RWPE1 (cell line): ENCODE data around the gene COG7.
A peak's percentile ranks its signal among the peaks of the same experiment; 100 is the strongest.
"Not testable (repeated sequence)": the region's sequence is repeated elsewhere in the genome, so short reads cannot be mapped to it uniquely, and the experiment has no call there.

Experiments
- CTCF ChIA-PET: fragments of 350-600 bp; sonication (Branson Sonifier 250); formaldehyde crosslinking; extraction: SDS; loops from one replicate; lab custom pipeline; 2021; lab: Yijun Ruan, JAX
- POLR2A ChIA-PET: fragments of 400-600 bp; formaldehyde crosslinking; extraction: SDS; loops from one replicate; lab custom pipeline; 2020; ENCODE audit warnings: antibody characterized with exemption; ENCODE audit not compliant: low non-redundant PET; lab: Yijun Ruan, JAX
- DNase-seq: peaks from one replicate; pipeline ENCODE4 v3.0.0; 2012; ENCODE audit warnings: low spot score
- H3K27ac ChIP-seq: fragments of 450-650 bp; 2 replicates; pipeline ENCODE4 v1.5.1; 2017
- TF ChIP-seq, protein P1 (sequence below): fragments of 450-650 bp; conservative IDR thresholded peaks from 2 replicates; pipeline ENCODE4 v1.5.1; 2017; ENCODE audit warnings: low read depth, mild to moderate bottlenecking

COG7 gene

DNA sequence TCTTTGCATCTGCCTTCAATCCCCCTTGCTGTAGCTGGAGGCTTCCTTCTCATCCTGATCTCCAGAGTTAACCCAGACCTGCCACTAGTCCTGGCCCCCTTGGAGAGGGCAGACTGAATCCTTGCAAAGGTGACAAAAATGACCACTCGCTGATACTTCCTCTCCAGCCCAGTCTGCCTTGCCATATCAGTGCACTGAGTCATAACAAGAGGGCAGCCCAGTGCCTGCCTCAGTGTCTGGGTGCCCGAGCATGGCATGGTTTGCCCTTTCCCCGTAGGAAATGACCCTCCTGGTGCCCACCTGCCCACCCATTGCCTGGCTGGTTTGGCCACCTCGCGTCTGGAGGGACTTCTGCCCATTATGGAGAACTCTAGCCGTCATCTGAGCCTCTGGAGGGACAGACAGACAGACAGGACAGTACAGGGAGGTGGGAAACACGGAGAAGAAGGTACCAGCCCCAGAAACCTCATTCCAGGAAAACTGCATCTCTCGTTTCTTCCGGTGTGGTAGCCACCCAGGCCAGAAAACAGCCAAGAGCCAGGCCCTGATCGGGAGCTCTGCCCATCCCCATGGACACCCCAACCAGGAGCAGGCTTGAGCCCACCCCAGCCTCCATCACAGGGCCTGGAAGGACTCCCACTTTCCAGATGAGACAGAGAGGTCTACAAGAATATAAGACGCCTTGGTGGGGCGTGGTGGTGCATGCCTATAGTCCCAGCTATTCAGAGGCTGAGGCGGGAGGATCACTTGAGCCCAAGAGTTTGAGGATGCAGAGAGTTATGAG is 79.4 kb downstream of the COG7 start:
- CTCF ChIA-PET, result no interaction called here
- POLR2A ChIA-PET, result no interaction called here
- no peak overlapping the region for H3K27ac ChIP-seq
- TF ChIP-seq, protein P1, sequence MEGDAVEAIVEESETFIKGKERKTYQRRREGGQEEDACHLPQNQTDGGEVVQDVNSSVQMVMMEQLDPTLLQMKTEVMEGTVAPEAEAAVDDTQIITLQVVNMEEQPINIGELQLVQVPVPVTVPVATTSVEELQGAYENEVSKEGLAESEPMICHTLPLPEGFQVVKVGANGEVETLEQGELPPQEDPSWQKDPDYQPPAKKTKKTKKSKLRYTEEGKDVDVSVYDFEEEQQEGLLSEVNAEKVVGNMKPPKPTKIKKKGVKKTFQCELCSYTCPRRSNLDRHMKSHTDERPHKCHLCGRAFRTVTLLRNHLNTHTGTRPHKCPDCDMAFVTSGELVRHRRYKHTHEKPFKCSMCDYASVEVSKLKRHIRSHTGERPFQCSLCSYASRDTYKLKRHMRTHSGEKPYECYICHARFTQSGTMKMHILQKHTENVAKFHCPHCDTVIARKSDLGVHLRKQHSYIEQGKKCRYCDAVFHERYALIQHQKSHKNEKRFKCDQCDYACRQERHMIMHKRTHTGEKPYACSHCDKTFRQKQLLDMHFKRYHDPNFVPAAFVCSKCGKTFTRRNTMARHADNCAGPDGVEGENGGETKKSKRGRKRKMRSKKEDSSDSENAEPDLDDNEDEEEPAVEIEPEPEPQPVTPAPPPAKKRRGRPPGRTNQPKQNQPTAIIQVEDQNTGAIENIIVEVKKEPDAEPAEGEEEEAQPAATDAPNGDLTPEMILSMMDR, result no peak
- no peak for DNase-seq

GRCh38 chr16:23371368-23371767 is 81.6 kb downstream of the COG7 start:
- CTCF ChIA-PET, result interaction anchor here (0.6 kb wide), 1 partner anchor 75 kb away, joined by 3 read pairs; no protein-coding TSS in a partner anchor
- POLR2A ChIA-PET, result no interaction called here
- TF ChIP-seq, protein P1, result no peak; the same call in 1 of the 2 replicates
- no peak for DNase-seq
- no peak overlapping the region for H3K27ac ChIP-seq

- peak overlapping the region; percentile 18; the same call in 1 of the 2 replicates for H3K27ac ChIP-seq
- POLR2A ChIA-PET, result no interaction called here
- no peak for DNase-seq
- TF ChIP-seq, protein P1, result no peak
- CTCF ChIA-PET, result no interaction called here
These were observed 83.6 kb downstream of the COG7 start for GRCh38 chr16:23369416-23369815.

- POLR2A ChIA-PET, result no interaction called here
- peak; percentile 66 for DNase-seq
- peak overlapping the region; percentile 43 for H3K27ac ChIP-seq
- TF ChIP-seq, protein P1, result no peak
- CTCF ChIA-PET, result interaction anchor here (0.7 kb wide), 1 partner anchor 70 kb away, joined by 3 read pairs; no protein-coding TSS in a partner anchor
These were observed 84.5 kb downstream of the COG7 start for GRCh38 chr16:23368469-23368868.

DNA sequence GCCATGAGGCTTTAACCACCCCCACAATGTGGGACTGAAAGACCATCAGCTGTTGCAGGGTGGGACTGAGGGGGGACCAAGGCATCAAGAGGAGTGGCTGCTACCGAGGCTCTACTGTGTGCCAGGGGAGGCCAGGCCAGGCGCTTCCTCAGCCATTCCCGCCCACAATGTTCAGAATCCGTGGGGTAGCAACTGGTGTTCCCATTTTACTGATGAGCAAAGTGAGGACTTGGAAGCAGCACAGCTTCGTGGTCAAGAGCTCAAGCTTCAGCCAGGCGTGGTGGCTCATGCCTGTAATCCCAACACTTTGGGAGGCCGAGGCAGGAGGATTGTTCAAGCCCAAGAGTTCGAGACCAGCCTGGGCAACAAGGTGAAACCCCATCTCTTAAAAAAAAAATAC is 85.0 kb downstream of the COG7 start:
- ChIA-PET CTCF (interaction anchor here (0.7 kb wide), 1 partner anchor 70 kb away, joined by 3 read pairs; no protein-coding TSS in a partner anchor), POLR2A (no interaction called here)
- H3K27ac ChIP-seq, result peak overlapping the region; percentile 43
- TF ChIP-seq, protein P1, result no peak
- no peak for DNase-seq

GRCh38 chr16:23367564-23367963 is 85.4 kb downstream of the COG7 start:
- no peak for DNase-seq
- ChIA-PET POLR2A (no interaction called here), CTCF (no interaction called here)
- TF ChIP-seq, protein P1, result no peak
- no peak overlapping the region; the same call in 1 of the 2 replicates for H3K27ac ChIP-seq

DNA sequence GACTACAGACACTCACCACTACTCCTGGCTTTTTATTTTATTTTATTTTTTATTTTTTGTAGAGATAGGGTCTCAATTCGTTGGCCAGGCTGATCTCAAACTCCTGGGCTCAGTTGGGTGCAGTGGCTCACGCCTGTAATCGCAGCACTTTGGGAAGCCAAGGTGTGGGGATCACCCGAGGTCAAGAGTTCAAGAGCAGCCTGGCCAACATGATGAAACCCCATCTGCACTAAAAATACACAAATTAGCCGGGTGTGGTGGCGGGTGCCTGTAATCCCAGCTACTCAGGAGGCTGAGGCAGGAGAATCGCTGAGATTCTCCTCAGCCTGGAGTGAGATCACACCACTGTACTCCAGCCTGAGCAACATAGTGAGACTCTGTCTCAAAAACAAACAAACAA is 86.6 kb downstream of the COG7 start:
- DNase-seq, POLR2A ChIA-PET: not testable (repeated sequence)
- 0 out of 2 replicates have a peak overlapping the region, but pooled peaks have one; percentile 7 for H3K27ac ChIP-seq
- CTCF ChIA-PET, result interaction anchor here (1.7 kb wide), 1 partner anchor 183 kb away, joined by 5 read pairs; no protein-coding TSS in a partner anchor
